ENCODE data around the gene TRABD2A.

DNA sequence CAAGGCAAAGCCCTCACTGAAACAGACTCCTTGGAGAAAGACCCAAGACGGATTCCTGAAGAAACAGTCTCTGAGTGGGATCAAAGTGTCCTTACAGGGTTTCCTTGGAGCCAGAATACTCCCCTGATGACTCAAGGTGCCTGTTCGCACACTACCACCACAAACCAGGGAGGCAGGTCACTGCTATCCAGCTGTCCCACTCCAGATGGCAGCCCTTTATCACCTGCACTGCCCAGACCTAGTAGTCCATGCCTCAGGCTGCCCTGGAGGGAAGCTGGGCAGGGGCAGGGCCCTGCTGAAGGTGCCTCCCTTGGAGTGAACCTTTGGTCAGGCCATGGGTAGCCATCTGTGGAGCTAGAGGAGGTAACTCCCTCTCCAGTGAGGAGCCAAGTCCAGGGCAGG is 34.1 kb downstream of the TRABD2A start:
- no peak for TF ChIP-seq EZH2 (optimal IDR thresholded peaks at IDR 0.05; ENCODE audit: low read depth, low read length)
- TF ChIP-seq, protein P1, sequence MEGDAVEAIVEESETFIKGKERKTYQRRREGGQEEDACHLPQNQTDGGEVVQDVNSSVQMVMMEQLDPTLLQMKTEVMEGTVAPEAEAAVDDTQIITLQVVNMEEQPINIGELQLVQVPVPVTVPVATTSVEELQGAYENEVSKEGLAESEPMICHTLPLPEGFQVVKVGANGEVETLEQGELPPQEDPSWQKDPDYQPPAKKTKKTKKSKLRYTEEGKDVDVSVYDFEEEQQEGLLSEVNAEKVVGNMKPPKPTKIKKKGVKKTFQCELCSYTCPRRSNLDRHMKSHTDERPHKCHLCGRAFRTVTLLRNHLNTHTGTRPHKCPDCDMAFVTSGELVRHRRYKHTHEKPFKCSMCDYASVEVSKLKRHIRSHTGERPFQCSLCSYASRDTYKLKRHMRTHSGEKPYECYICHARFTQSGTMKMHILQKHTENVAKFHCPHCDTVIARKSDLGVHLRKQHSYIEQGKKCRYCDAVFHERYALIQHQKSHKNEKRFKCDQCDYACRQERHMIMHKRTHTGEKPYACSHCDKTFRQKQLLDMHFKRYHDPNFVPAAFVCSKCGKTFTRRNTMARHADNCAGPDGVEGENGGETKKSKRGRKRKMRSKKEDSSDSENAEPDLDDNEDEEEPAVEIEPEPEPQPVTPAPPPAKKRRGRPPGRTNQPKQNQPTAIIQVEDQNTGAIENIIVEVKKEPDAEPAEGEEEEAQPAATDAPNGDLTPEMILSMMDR (IDR thresholded peaks at IDR 0.05; ENCODE audit: low read length) = no peak
- TF ChIP-seq EZH2phosphoT487 (IDR thresholded peaks at IDR 0.05; ENCODE audit: low read length) = no peak
